BE2C (cell line): ENCODE results near the gene ZNF362.
A peak's percentile ranks its signal among the peaks of the same experiment; 100 is the strongest.

ENCODE experiments used
- DNase-seq: peaks from one replicate; pipeline ENCODE4 v3.0.0-alpha.2; 2020
- H3K27me3 ChIP-seq: fragments of 250-450 bp; sonication (Bioruptor Pico); 2 replicates; pipeline ENCODE4 v1.5.1; 2020; ENCODE audit warnings: mild to moderate bottlenecking
- H3K36me3 ChIP-seq: fragments of 250-450 bp; sonication (Bioruptor Pico); 2 replicates; pipeline ENCODE4 v1.5.1; 2020; ENCODE audit warnings: mild to moderate bottlenecking
- H3K4me1 ChIP-seq: fragments of 250-450 bp; sonication (Bioruptor Pico); 2 replicates; pipeline ENCODE4 v1.5.1; 2020
- H3K4me3 ChIP-seq: 2 replicates; pipeline ENCODE4 v1.5.1; 2011; ENCODE audit warnings: low read depth, low read length
- H3K9me3 ChIP-seq: fragments of 250-450 bp; sonication (Bioruptor Pico); 2 replicates; pipeline ENCODE4 v1.5.1; 2020
- TF ChIP-seq, protein P1 (sequence below): IDR thresholded peaks from 2 replicates; pipeline ENCODE4 v1.5.1; 2012; ENCODE audit warnings: mild to moderate bottlenecking, low read depth, low read length

Gene ZNF362

DNA sequence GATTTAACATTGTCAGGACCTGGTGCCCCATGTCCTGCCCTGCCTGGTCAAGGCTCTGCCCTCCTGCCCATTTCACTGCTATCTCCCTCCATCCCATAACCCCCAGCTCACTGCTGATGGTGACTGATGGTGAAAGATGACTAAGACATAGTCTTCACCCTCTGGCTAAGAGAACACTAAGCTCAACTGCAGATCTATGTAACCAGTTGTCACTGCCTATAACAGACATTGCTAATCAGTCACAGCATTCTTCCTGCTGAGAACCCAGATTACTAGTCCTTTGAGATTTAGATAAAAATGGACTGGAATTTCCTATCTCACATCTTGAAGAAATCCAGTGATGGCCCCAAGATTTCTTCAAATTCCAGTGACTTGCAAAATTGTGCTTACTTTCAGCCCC lies 8.0 kb upstream of the ZNF362 start:
- H3K27me3 ChIP-seq, result no peaks in the 10 kb centered on the region
- DNase-seq, result no peak
- H3K4me3 ChIP-seq, result no peak overlapping the region
- H3K36me3 ChIP-seq, result no peaks in the 10 kb centered on the region
- no peaks in the 10 kb centered on the region for H3K9me3 ChIP-seq
- TF ChIP-seq, protein P1, sequence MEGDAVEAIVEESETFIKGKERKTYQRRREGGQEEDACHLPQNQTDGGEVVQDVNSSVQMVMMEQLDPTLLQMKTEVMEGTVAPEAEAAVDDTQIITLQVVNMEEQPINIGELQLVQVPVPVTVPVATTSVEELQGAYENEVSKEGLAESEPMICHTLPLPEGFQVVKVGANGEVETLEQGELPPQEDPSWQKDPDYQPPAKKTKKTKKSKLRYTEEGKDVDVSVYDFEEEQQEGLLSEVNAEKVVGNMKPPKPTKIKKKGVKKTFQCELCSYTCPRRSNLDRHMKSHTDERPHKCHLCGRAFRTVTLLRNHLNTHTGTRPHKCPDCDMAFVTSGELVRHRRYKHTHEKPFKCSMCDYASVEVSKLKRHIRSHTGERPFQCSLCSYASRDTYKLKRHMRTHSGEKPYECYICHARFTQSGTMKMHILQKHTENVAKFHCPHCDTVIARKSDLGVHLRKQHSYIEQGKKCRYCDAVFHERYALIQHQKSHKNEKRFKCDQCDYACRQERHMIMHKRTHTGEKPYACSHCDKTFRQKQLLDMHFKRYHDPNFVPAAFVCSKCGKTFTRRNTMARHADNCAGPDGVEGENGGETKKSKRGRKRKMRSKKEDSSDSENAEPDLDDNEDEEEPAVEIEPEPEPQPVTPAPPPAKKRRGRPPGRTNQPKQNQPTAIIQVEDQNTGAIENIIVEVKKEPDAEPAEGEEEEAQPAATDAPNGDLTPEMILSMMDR, result no peak
- H3K4me1 ChIP-seq, result no peaks in the 10 kb centered on the region

DNA sequence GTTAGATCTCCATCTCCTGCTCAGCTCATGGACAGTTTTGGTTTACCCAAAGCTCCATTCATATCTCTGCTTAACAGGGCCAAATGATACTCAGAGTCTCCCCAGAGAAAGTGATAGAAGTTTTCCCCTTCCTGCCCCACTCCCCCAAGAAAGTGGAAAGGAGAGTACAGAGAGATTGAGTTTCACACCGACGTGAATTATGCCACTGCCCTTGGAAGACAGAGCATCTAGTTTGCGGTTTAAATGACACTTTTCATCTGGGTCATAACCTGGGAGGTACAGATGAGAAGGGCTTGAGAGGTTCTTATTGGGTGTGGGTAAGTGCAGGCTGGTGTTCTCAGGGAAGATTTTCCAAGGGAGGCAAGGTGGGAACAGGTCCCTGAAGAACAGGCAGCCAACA lies 6.9 kb upstream of the ZNF362 start:
- no peak for DNase-seq
- TF ChIP-seq, protein P1, result no peak
- H3K4me1 ChIP-seq, result no peaks in the 10 kb centered on the region
- H3K9me3 ChIP-seq, result no peaks in the 10 kb centered on the region
- no peaks in the 10 kb centered on the region for H3K27me3 ChIP-seq
- H3K4me3 ChIP-seq, result no peak overlapping the region
- H3K36me3 ChIP-seq, result no peaks in the 10 kb centered on the region

DNA sequence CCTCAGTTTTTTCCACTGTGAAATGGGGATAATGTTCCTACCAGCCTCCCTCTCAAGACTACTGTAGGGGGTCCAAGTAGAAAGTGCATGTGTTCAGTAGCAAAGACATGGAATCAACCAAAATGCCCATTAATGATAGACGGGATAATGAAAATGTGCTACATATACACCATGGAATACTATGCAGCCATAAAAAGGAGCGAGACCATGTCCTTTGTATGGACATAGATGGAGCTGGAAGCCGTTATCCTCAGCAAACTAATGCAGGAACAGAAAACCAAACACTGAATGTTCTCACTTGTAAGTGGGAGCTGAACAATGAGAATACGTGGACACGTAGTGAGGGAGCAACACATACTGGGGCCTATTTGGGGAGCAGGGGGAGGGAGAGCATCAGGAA lies 6.1 kb upstream of the ZNF362 start:
- Histone ChIP-seq H3K27me3 (no peaks in the 10 kb centered on the region), H3K4me1 (no peaks in the 10 kb centered on the region), H3K36me3 (no peaks in the 10 kb centered on the region), H3K9me3 (no peaks in the 10 kb centered on the region), H3K4me3 (no peak overlapping the region)
- no peak for DNase-seq
- TF ChIP-seq, protein P1, result no peak

DNA sequence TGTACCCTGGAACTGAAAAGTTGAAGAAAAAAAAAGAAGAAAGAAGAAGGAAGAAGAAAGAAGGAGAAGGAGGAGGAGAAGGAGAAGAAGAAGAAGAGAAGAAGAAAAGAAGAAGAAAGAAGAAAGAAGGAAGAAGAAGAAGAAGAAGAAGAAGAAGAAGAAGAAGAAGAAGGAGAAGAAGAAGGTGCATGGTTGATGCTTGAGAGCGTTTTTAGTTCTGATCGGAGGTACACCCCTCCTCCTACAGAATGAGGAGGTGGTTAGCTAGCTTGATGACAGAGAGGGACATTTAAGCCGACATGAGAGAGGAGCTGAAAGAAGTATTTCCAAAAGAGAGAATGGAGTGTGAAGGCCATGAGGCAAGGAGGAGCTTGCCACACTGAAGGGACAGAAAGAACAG lies 5.6 kb upstream of the ZNF362 start:
- Histone ChIP-seq H3K36me3 (no peaks in the 10 kb centered on the region), H3K4me1 (no peaks in the 10 kb centered on the region), H3K4me3 (no peak overlapping the region), H3K27me3 (no peaks in the 10 kb centered on the region), H3K9me3 (no peaks in the 10 kb centered on the region)
- no peak for DNase-seq
- TF ChIP-seq, protein P1, result no peak

DNA sequence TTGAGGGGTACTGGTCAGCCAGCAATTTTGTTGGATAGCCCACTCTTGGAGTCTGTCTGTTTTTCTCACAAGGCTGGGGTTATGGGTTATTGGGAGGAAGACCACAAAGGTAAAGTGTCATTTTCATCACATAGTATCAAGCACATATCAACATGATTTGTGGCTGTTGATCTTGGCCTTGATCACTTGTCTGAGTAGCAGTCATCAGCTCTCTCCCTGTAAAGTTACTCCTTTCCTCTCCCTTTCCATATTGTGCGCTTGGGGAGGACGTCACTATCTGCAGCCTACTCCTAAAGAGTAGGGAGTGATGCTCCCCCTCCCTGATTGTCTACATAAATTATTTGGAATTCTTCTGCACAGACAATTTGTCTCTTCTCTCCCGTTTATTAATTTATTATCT lies 1.8 kb upstream of the ZNF362 start:
- TF ChIP-seq, protein P1, result no peak
- H3K4me3 ChIP-seq, result no peak overlapping the region
- H3K4me1 ChIP-seq, result no peaks in the 10 kb centered on the region
- no peaks in the 10 kb centered on the region for H3K9me3 ChIP-seq
- no peaks in the 10 kb centered on the region for H3K27me3 ChIP-seq
- DNase-seq, result no peak
- H3K36me3 ChIP-seq, result no peaks in the 10 kb centered on the region

DNA sequence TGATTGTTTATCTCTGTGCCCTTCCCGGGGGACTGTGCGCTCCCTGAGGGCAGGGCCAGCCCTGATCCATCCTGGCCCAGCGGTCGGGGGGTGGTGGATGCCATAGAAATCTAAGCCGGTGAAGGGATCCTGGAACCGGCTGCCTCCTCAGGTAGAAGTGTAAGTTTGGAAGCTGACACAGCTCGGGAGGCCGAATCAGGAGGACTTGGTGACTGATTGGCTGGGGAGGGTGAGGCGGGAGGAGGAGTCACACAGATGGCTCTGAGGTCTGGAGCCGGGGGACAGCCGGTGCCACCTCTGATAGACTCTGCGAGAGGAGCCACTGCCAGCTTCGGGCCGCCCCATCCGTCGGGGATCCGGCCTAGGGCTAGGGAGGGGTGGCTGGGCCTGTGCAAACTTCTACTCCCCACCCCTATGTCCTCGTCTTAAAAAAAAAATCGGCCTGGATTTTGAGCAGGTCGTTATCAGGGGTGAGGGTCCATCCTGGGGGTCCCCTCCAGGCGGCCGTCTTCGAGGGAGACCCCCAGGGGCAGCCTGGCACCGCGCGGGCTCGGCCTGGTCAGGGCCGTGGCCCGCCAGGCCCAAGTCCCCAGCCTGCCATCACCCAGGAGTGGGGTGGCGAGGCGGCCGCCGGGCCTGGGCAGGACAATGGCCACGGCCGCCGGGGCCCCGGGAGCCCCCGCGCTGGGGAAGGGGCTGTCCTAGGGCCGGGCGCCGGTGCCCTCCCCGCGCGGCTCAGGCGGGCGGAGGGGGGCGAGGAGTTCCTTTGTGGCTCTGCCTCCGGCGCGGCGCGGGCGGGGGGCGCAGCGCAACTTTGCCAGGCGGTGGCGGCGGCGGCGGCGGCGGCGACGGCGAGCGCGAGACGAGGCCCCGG lies 708 bp upstream of the ZNF362 start:
- TF ChIP-seq, protein P1, result no peak
- Histone ChIP-seq H3K27me3 (no peaks in the 10 kb centered on the region), H3K4me3 (no peak overlapping the region), H3K9me3 (no peaks in the 10 kb centered on the region), H3K36me3 (no peaks in the 10 kb centered on the region), H3K4me1 (no peaks in the 10 kb centered on the region)
- peak; percentile 21 for DNase-seq
